B cell (primary cell): ENCODE data around the gene ZNF25. TPM values are rescaled to one million over a fixed set of nuclear protein-coding genes. Genes with fewer than 3 reads are reported as not detected.

ENCODE experiments used
- ATAC-seq: fragments of 200-7000 bp; cut with Tn5 transposase; one replicate; pipeline ENCODE4 v1.10.0; 2021; ENCODE audit warnings: low read depth, mild to moderate bottlenecking, moderate number of reproducible peaks, moderate library complexity
- CTCF ChIA-PET: fragments of 350-600 bp; sonication (Branson Sonifier 250); formaldehyde crosslinking; loops from one replicate; lab custom pipeline; 2021; ENCODE audit warnings: antibody characterized with exemption, inconsistent platforms; lab: Charles Lee
- POLR2A ChIA-PET: fragments of 350-600 bp; sonication (Branson Sonifier 250); formaldehyde crosslinking; loops from one replicate; lab custom pipeline; 2021; ENCODE audit warnings: antibody characterized with exemption; lab: Charles Lee
- DNase-seq: peaks from one replicate; pipeline ENCODE4 v3.0.0; 2013
- H2AFZ ChIP-seq: 2 replicates; pipeline ENCODE4 v1.6.1; 2012; ENCODE audit warnings: mild to moderate bottlenecking, low read depth, low read length; ENCODE audit not compliant: insufficient read depth, poor library complexity, severe bottlenecking
- H3K27ac ChIP-seq, 2 donors: 1 replicate in 1 of 2; 2 replicates in 1 of 2; pipeline ENCODE4 v1.5.1; 2012 to 2013; ENCODE audit warnings: low read length in 2 of 2, mild to moderate bottlenecking in 2 of 2, moderate library complexity in 1 of 2
- H3K27me3 ChIP-seq, 4 experiments: fragments of 200-600 bp in 1 of 4; sonication (generic) in 1 of 4; replicated peaks in 1 of 4; 1 replicate in 2 of 4; 2 replicates in 2 of 4; pipeline versions ENCODE4 v1.6.1 to v1.7.0; 2013 to 2016; ENCODE audit warnings: low read length in 3 of 4, mild to moderate bottlenecking in 2 of 4, mixed read lengths in 1 of 4, moderate library complexity in 1 of 4; ENCODE audit not compliant: insufficient read depth in 4 of 4, control insufficient read depth in 3 of 4; ENCODE audit errors: control extremely low read depth in 1 of 4
- H3K36me3 ChIP-seq, 2 experiments: replicated peaks in 1 of 2; 1 replicate in 1 of 2; 2 replicates in 1 of 2; pipeline versions ENCODE4 v1.6.1 to v1.7.1; 2013; ENCODE audit warnings: low read length in 1 of 2; ENCODE audit not compliant: insufficient read depth in 2 of 2, control insufficient read depth in 1 of 2; ENCODE audit errors: control extremely low read depth in 1 of 2, extremely low read depth in 1 of 2
- H3K4me1 ChIP-seq, 2 donors: fragments of 200-600 bp in 1 of 2; sonication (generic) in 1 of 2; 1 replicate in 1 of 2; 2 replicates in 1 of 2; pipeline versions ENCODE4 v1.5.1 to v1.6.1; 2013 to 2017; ENCODE audit warnings: low read length in 2 of 2; ENCODE audit not compliant: control insufficient read depth in 2 of 2, insufficient read depth in 2 of 2
- H3K4me2 ChIP-seq: replicated peaks from 2 replicates; pipeline ENCODE3; 2012; ENCODE audit warnings: mild to moderate bottlenecking, low read depth, low read length; ENCODE audit not compliant: poor library complexity, severe bottlenecking
- H3K4me3 ChIP-seq, 5 experiments: fragments of 200-600 bp in 1 of 5; sonication (generic) in 1 of 5; 1 replicate in 3 of 5; 2 replicates in 2 of 5; pipeline versions ENCODE4 v1.5.1 to v1.7.0; 2011 to 2016; ENCODE audit warnings: low read length in 4 of 5, mild to moderate bottlenecking in 4 of 5, low read depth in 2 of 5, control low read depth in 1 of 5, moderate library complexity in 1 of 5; ENCODE audit not compliant: insufficient read depth in 1 of 5; ENCODE audit errors: control extremely low read depth in 1 of 5, extremely low read depth in 1 of 5
- H3K79me2 ChIP-seq: fragments of 200-600 bp; sonication (generic); one replicate; pipeline ENCODE4 v1.6.0; 2016; ENCODE audit warnings: low read length; ENCODE audit not compliant: control insufficient read depth, insufficient read depth
- H3K9ac ChIP-seq: fragments of 200-600 bp; sonication (generic); 2 replicates; pipeline ENCODE4 v1.6.1; 2017; ENCODE audit warnings: mild to moderate bottlenecking, low read length, moderate library complexity
- H3K9me3 ChIP-seq, 3 donors: one replicate each; pipeline versions ENCODE4 v1.6.1 to v1.7.1; 2013; ENCODE audit warnings: low read length in 2 of 3; ENCODE audit not compliant: control insufficient read depth in 2 of 3, insufficient read depth in 1 of 3; ENCODE audit errors: control extremely low read depth in 1 of 3
- H4K20me1 ChIP-seq: 2 replicates; pipeline ENCODE4 v1.6.0; 2012; ENCODE audit warnings: mild to moderate bottlenecking, low read length; ENCODE audit not compliant: insufficient read depth, control insufficient read depth, poor library complexity, severe bottlenecking
- H3K27ac Mint-ChIP-seq: one replicate; pipeline ENCODE4 v1.8.0; 2021; ENCODE audit warnings: mixed read lengths
- H3K27me3 Mint-ChIP-seq: one replicate; pipeline ENCODE4 v1.8.0; 2021; ENCODE audit warnings: mixed read lengths
- H3K4me1 Mint-ChIP-seq: one replicate; pipeline ENCODE4 v1.8.0; 2021; ENCODE audit warnings: mixed read lengths
- H3K4me3 Mint-ChIP-seq: one replicate; pipeline ENCODE4 v1.8.0; 2021; ENCODE audit warnings: mixed read lengths
- H3K9me3 Mint-ChIP-seq: one replicate; pipeline ENCODE4 v1.8.0; 2022; ENCODE audit warnings: mixed read lengths; ENCODE audit not compliant: insufficient read depth
- CTCF ChIP-seq: fragments of 200-600 bp; IDR thresholded peaks from one replicate; pipeline ENCODE4 v1.8.0; 2022; ENCODE audit warnings: antibody characterized with exemption, mild to moderate bottlenecking
- EZH2 ChIP-seq: IDR thresholded peaks from 2 replicates; pipeline ENCODE4 v1.6.1; 2012; ENCODE audit warnings: borderline replicate concordance, low read depth, mild to moderate bottlenecking, moderate library complexity, low read length; ENCODE audit not compliant: insufficient read depth, poor library complexity, severe bottlenecking
- WGBS: methylation state at CpG from one replicate; pipeline ENCODE4 v1.1.5; 2013; ENCODE audit warnings: missing lambda C conversion rate; ENCODE audit not compliant: insufficient coverage; 5-methylcytosine and 5-hydroxymethylcytosine counted together
- intact Hi-C: fragments of 100-400 bp; cut with micrococcal nuclease; formaldehyde crosslinking; loops from one replicate; pipeline ENCODE4 v1.10.0; 2022
- polyA plus RNA-seq: library from polyadenylated mRNA; depleted of rRNA; stranded (reverse); fragments of >200 nt; gene quantifications from 2 replicates; pipeline ENCODE4 v1.2.3, GENCODE V29; 2012
- total RNA-seq, 2 donors: library from RNA; stranded (reverse); fragments of 120-200 nt in 1 of 2; gene quantifications; 1 replicate in 1 of 2; 2 replicates in 1 of 2; pipeline versions ENCODE4 v1.2.3 to v1.2.4, GENCODE V29; 2013 to 2022

Gene ZNF25
- total and polyA plus RNA-seq, 2 donors (not counting 1 experiment from before 2014, with no cell fraction given): 4.1 to 6.4 TPM

DNA sequence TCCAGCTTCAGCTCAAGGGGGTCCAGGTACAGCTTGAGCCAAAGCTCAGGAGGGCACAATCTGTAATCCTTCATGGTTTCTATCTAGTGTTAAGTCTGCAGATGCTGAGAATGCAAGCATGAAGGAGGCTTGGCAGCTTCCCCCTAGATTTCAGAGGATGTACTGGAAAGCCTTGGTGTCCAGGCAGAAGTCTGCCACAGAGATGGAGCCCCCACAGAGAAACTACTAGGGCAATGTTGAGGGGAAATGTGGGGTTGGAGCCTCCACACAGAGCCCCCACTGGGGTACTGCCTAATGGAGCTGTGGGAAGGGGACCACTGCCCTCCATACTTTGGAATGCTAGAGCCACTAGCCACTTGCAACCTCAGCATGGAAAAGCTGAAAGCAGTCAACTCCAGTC, 11.4 kb downstream of the ZNF25 start:
- intact Hi-C loops: no loop called here
- Histone ChIP-seq H3K9me3 (peaks cover 7 to 30% (median 19%) of the 10 kb centered on the region in 3 donors), H3K4me3 (no peak overlapping the region), H4K20me1 (no peaks in the 10 kb centered on the region), H3K79me2 (peaks cover 7% of the 10 kb centered on the region), H3K4me2 (no peak overlapping the region), H3K27me3 (no peaks in the 10 kb centered on the region), H3K9ac (no peak overlapping the region), H3K36me3 (peaks cover 7 to 10% of the 10 kb centered on the region in 2 experiments), H3K27ac (no peak overlapping the region), H3K4me1 (no peaks in the 10 kb centered on the region), H2AFZ (no peak overlapping the region)
- Mint-ChIP-seq H3K27ac (no peak overlapping the region), H3K27me3 (no peaks in the 10 kb centered on the region), H3K4me1 (no peaks in the 10 kb centered on the region), H3K9me3 (peaks cover 6% of the 10 kb centered on the region), H3K4me3 (no peak overlapping the region)
- TF ChIP-seq EZH2 (no peak), CTCF (no peak)
- ChIA-PET POLR2A (no interaction called here), CTCF (no interaction called here)
- ATAC-seq (no peak), DNase-seq (no peak)

DNA sequence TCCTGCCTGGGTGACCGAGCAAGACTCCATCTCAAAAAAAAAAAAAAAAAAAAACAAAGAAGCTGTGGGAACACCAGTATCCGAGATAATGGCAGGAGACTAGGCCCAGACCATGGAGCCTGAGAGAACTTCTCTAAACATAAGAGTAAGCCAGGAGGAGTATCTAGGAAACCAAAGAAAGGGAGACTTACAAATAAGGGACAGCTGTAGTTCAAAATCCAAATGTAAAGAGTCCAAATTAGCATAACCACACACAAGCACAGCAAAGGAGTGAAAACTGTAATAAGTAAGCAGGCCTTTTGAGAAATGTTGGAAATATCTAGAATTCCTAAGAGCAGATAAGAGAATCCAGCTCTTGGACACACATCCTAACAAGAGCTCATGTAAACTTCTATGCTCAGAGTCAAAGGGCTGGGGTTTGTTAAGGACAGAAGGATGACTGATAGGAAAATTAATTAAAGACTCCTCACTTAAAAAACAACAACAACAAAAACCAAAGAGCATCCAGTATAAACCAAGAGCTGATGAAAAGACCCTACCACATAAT, 15.8 kb downstream of the ZNF25 start:
- Mint-ChIP-seq H3K27ac (no peak overlapping the region), H3K27me3 (no peaks in the 10 kb centered on the region), H3K4me1 (no peaks in the 10 kb centered on the region), H3K9me3 (peaks cover 5% of the 10 kb centered on the region), H3K4me3 (no peak overlapping the region)
- DNase-seq (no peak), ATAC-seq (no peak)
- Histone ChIP-seq H3K4me1 (no peaks in the 10 kb centered on the region), H3K27ac (no peak overlapping the region), H3K36me3 (peaks cover 1 to 31% of the 10 kb centered on the region in 2 experiments), H4K20me1 (no peaks in the 10 kb centered on the region), H3K9ac (no peak overlapping the region), H2AFZ (no peak overlapping the region), H3K4me2 (no peak overlapping the region), H3K27me3 (no peaks in the 10 kb centered on the region), H3K4me3 (no peak overlapping the region), H3K79me2 (no peaks in the 10 kb centered on the region), H3K9me3 (peaks cover 2 to 18% (median 16%) of the 10 kb centered on the region in 3 donors)
- CTCF ChIA-PET: no interaction called here
- intact Hi-C loops: no loop called here
- POLR2A ChIA-PET: no interaction called here
- WGBS: no CpG with 5 or more reads among the region's 2 CpGs
- TF ChIP-seq CTCF (no peak), EZH2 (no peak)
